ENCODE results near the gene KAT8. TPM values are rescaled to one million over a fixed set of nuclear protein-coding genes. Genes with fewer than 3 reads are reported as not detected.

Gene KAT8
- total and polyA plus RNA-seq, 2 of the 13 experiments (the other 11 are each of a cell fraction or from before 2014, with no cell fraction given), result 79.0 to 84.2 TPM

GRCh38 chr16:31105677-31106213 is 11.7 kb upstream of the KAT8 start (continued):
- TF ChIP-seq ZNF589 (CRISPR knock-in tag; conservative IDR thresholded peaks at IDR 0.05) (peak; percentile 72), ZNF513 (CRISPR knock-in tag; conservative IDR thresholded peaks at IDR 0.05) (peak; percentile 75; the same call in 1 of the 2 replicates), ETV6 (CRISPR knock-in tag; conservative IDR thresholded peaks at IDR 0.05) (peak; percentile 88), ARID3A (IDR thresholded peaks at IDR 0.05; ENCODE audit: low read depth, low read length) (peak; percentile 51), CEBPB (IDR thresholded peaks at IDR 0.05; ENCODE audit: borderline replicate concordance, low read depth, low read length) (peak; percentile 51; the same call in 1 of the 2 replicates), HNF4A (CRISPR knock-in tag; IDR thresholded peaks at IDR 0.05) (peak; percentile 75), MEIS1 (CRISPR knock-in tag; IDR thresholded peaks at IDR 0.05; ENCODE audit: borderline replicate concordance) (peak; percentile 90; the same call in 1 of the 2 replicates), SRF (IDR thresholded peaks at IDR 0.05; ENCODE audit: low read depth, low read length) (no peak; the same call in 1 of the 2 replicates), PREB (CRISPR knock-in tag; IDR thresholded peaks at IDR 0.05) (no peak), ARHGAP35 (CRISPR knock-in tag; IDR thresholded peaks at IDR 0.05; ENCODE audit: borderline replicate concordance) (peak; percentile 98), MAFG (CRISPR knock-in tag; IDR thresholded peaks at IDR 0.05) (no peak), ZNF251 (CRISPR knock-in tag; IDR thresholded peaks at IDR 0.05) (no peak), ZNF660 (CRISPR knock-in tag; IDR thresholded peaks at IDR 0.05; ENCODE audit: borderline replicate concordance, low read depth) (peak; percentile 79; the same call in 1 of the 2 replicates)
- TF ChIP-seq, protein P1, sequence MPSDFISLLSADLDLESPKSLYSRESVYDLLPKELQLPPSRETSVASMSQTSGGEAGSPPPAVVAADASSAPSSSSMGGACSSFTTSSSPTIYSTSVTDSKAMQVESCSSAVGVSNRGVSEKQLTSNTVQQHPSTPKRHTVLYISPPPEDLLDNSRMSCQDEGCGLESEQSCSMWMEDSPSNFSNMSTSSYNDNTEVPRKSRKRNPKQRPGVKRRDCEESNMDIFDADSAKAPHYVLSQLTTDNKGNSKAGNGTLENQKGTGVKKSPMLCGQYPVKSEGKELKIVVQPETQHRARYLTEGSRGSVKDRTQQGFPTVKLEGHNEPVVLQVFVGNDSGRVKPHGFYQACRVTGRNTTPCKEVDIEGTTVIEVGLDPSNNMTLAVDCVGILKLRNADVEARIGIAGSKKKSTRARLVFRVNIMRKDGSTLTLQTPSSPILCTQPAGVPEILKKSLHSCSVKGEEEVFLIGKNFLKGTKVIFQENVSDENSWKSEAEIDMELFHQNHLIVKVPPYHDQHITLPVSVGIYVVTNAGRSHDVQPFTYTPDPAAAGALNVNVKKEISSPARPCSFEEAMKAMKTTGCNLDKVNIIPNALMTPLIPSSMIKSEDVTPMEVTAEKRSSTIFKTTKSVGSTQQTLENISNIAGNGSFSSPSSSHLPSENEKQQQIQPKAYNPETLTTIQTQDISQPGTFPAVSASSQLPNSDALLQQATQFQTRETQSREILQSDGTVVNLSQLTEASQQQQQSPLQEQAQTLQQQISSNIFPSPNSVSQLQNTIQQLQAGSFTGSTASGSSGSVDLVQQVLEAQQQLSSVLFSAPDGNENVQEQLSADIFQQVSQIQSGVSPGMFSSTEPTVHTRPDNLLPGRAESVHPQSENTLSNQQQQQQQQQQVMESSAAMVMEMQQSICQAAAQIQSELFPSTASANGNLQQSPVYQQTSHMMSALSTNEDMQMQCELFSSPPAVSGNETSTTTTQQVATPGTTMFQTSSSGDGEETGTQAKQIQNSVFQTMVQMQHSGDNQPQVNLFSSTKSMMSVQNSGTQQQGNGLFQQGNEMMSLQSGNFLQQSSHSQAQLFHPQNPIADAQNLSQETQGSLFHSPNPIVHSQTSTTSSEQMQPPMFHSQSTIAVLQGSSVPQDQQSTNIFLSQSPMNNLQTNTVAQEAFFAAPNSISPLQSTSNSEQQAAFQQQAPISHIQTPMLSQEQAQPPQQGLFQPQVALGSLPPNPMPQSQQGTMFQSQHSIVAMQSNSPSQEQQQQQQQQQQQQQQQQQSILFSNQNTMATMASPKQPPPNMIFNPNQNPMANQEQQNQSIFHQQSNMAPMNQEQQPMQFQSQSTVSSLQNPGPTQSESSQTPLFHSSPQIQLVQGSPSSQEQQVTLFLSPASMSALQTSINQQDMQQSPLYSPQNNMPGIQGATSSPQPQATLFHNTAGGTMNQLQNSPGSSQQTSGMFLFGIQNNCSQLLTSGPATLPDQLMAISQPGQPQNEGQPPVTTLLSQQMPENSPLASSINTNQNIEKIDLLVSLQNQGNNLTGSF (CRISPR knock-in tag; IDR thresholded peaks at IDR 0.05), result peak; percentile 91
- TF ChIP-seq, protein P2, sequence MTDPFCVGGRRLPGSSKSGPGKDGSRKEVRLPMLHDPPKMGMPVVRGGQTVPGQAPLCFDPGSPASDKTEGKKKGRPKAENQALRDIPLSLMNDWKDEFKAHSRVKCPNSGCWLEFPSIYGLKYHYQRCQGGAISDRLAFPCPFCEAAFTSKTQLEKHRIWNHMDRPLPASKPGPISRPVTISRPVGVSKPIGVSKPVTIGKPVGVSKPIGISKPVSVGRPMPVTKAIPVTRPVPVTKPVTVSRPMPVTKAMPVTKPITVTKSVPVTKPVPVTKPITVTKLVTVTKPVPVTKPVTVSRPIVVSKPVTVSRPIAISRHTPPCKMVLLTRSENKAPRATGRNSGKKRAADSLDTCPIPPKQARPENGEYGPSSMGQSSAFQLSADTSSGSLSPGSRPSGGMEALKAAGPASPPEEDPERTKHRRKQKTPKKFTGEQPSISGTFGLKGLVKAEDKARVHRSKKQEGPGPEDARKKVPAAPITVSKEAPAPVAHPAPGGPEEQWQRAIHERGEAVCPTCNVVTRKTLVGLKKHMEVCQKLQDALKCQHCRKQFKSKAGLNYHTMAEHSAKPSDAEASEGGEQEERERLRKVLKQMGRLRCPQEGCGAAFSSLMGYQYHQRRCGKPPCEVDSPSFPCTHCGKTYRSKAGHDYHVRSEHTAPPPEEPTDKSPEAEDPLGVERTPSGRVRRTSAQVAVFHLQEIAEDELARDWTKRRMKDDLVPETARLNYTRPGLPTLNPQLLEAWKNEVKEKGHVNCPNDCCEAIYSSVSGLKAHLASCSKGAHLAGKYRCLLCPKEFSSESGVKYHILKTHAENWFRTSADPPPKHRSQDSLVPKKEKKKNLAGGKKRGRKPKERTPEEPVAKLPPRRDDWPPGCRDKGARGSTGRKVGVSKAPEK (CRISPR knock-in tag; IDR thresholded peaks at IDR 0.05; ENCODE audit: borderline replicate concordance), result peak; percentile 95; the same call in 1 of the 2 replicates

Data from HepG2 (cell line).